Panc1 (cell line): ENCODE results near the gene TUBA1C. TPM values are rescaled to one million over a fixed set of nuclear protein-coding genes. Genes with fewer than 3 reads are reported as not detected.

Experiments used
- ATAC-seq: fragments of 200-7000 bp; cut with Tn5 transposase; 2 replicates; pipeline ENCODE4 v1.9.1; 2020; ENCODE audit warnings: mild to moderate bottlenecking, moderate library complexity
- BruUV-seq: library from RNA; stranded (reverse); fragments of 400-500 nt; replicated peaks from 2 replicates; lab custom pipeline; 2021; lab: Mats Ljungman, UMichigan
- CTCF ChIA-PET: fragments of 300-600 bp; sonication (Branson Sonifier 250); formaldehyde crosslinking; loops from one replicate; lab custom pipeline; 2022; ENCODE audit warnings: antibody characterized with exemption; lab: Charles Lee
- POLR2A ChIA-PET: fragments of 300-600 bp; sonication (Branson Sonifier 250); formaldehyde crosslinking; loops from one replicate; lab custom pipeline; 2022; ENCODE audit warnings: antibody characterized with exemption; lab: Charles Lee
- DNase-seq: peaks from one replicate; pipeline ENCODE4 v3.0.0-alpha.2; 2010; ENCODE audit warnings: low read depth, low spot score
- H3K27ac ChIP-seq: 2 replicates; pipeline ENCODE4 v1.5.1; 2011; ENCODE audit warnings: mild to moderate bottlenecking, low read length, inconsistent platforms
- H3K27me3 ChIP-seq: fragments of 200-500 bp; sonication (Bioruptor generic); 2 replicates; pipeline ENCODE4 v1.6.0; 2014; ENCODE audit warnings: low read length, inconsistent platforms; ENCODE audit not compliant: control insufficient read depth, insufficient read depth
- H3K36me3 ChIP-seq: fragments of 200-500 bp; sonication (Bioruptor generic); 2 replicates; pipeline ENCODE4 v1.5.1; 2014; ENCODE audit warnings: inconsistent platforms, mild to moderate bottlenecking, low read length, moderate library complexity; ENCODE audit not compliant: control insufficient read depth, insufficient read depth
- H3K4me1 ChIP-seq: 2 replicates; pipeline ENCODE4 v1.5.1; 2011; ENCODE audit warnings: inconsistent platforms, mild to moderate bottlenecking, low read length, moderate library complexity; ENCODE audit not compliant: control insufficient read depth, insufficient read depth
- H3K4me3 ChIP-seq, 2 experiments: 2 replicates each; pipeline ENCODE4 v1.5.1; 2011 to 2012; ENCODE audit warnings: low read depth in 2 of 2, low read length in 2 of 2, mild to moderate bottlenecking in 2 of 2, inconsistent platforms in 1 of 2, moderate library complexity in 1 of 2
- H3K9me3 ChIP-seq: fragments of 200-500 bp; sonication (Bioruptor generic); 2 replicates; pipeline ENCODE4 v1.5.1; 2014; ENCODE audit warnings: low read depth, mild to moderate bottlenecking, inconsistent platforms, low read length, moderate library complexity; ENCODE audit not compliant: control insufficient read depth, insufficient read depth
- CTCF ChIP-seq: fragments of 450-650 bp; IDR thresholded peaks from 2 replicates; pipeline ENCODE4 v1.5.1; 2017; ENCODE audit warnings: mild to moderate bottlenecking
- POLR2AphosphoS5 ChIP-seq: IDR thresholded peaks from 2 replicates; pipeline ENCODE4 v1.6.1; 2012; ENCODE audit warnings: mild to moderate bottlenecking, low read depth, low read length, moderate library complexity
- REST ChIP-seq, 2 experiments: IDR thresholded peaks; 2 replicates each; pipeline ENCODE4 v1.6.1; 2011 to 2012; ENCODE audit warnings: low read depth in 2 of 2, control low read depth in 1 of 2, low read length in 1 of 2, mild to moderate bottlenecking in 1 of 2, moderate library complexity in 1 of 2; ENCODE audit not compliant: insufficient read depth in 1 of 2
- SIN3A ChIP-seq: IDR thresholded peaks from 2 replicates; pipeline ENCODE4 v1.6.1; 2012; ENCODE audit warnings: low read depth, mild to moderate bottlenecking, low read length, moderate library complexity, borderline replicate concordance; ENCODE audit not compliant: insufficient read depth
- TCF7L2 ChIP-seq: IDR thresholded peaks from 2 replicates; pipeline ENCODE4 v1.6.1; 2011; ENCODE audit warnings: mild to moderate bottlenecking, low read depth, low read length, inconsistent platforms
- in situ Hi-C: cut with HindIII; loops from 2 replicates; pipeline ENCODE4 v1.10.0; 2016; ENCODE audit warnings: low sequenced_read_pairs, low pct_unique_long_range_greater_than_20kb
- intact Hi-C: fragments of 100-400 bp; cut with micrococcal nuclease; formaldehyde crosslinking; loops from one replicate; pipeline ENCODE4 v1.10.0; 2022; ENCODE audit not compliant: unreplicated experiment
- total RNA-seq: library from RNA; stranded (reverse); gene quantifications from one replicate; pipeline ENCODE4 v1.2.1, GENCODE V29; 2021; ENCODE audit not compliant: unreplicated experiment

The TUBA1C gene
- total RNA-seq, 1 experiment from 2014 or later: 524 TPM

DNA sequence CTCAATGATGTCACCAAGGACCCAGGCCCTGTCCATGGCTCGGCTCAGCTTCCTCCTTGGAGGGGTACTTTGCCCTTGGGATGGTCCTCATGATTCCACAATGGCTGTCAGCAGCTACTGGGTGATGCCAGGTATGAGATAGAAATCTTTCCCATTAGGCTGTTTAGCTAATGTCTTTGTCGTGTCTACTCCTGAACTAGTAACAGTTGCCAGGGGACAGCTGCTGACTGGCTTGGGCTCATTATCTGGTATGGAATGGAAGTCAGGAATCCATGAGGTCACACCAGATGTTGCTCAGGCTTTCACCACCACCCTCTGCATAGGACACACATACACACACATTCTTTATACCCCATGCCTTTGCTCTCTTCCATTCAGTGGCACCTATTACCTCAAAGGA is 39.3 kb downstream of the TUBA1C start:
- no peaks in the 10 kb centered on the region for H3K9me3 ChIP-seq
- in situ Hi-C loops: no loop called here
- ATAC-seq: no peak
- no TSS peak for BruUV-seq
- TF ChIP-seq TCF7L2 (no peak), SIN3A (no peak), CTCF (no peak), POLR2AphosphoS5 (no peak), REST (IDR thresholded peaks at IDR 0.05; ENCODE audit: insufficient read depth in 1 of 2, low read depth in 2 of 2, low read length in 1 of 2) (no peak)
- intact Hi-C loops: no loop called here
- ChIA-PET CTCF (interaction anchor here (0.5 kb wide), 1 partner anchor 8 kb away, joined by 3 read pairs; no protein-coding TSS in a partner anchor), POLR2A (interaction anchor here (0.8 kb wide), 1 partner anchor 38 kb away, joined by 6 read pairs; no protein-coding TSS in a partner anchor)
- H3K4me1 ChIP-seq: no peaks in the 10 kb centered on the region
- no peak overlapping the region for H3K27ac ChIP-seq
- DNase-seq: no peak
- no peak overlapping the region for H3K4me3 ChIP-seq
- no peaks in the 10 kb centered on the region for H3K27me3 ChIP-seq
- no peaks in the 10 kb centered on the region for H3K36me3 ChIP-seq

- H3K4me1 ChIP-seq: no peaks in the 10 kb centered on the region
- no peak overlapping the region for H3K27ac ChIP-seq
- TF ChIP-seq SIN3A: no peak
- TF ChIP-seq POLR2AphosphoS5: no peak
- no peak for TF ChIP-seq REST (IDR thresholded peaks at IDR 0.05; ENCODE audit: insufficient read depth in 1 of 2, low read depth in 2 of 2, low read length in 1 of 2)
- TF ChIP-seq TCF7L2: no peak
- DNase-seq (no peak), ATAC-seq (no peak)
- H3K4me3 ChIP-seq: no peak overlapping the region
- H3K9me3 ChIP-seq: no peaks in the 10 kb centered on the region
- H3K27me3 ChIP-seq: no peaks in the 10 kb centered on the region
- ChIA-PET CTCF (no interaction called here), POLR2A (no interaction called here)
- BruUV-seq: no TSS peak
- no peaks in the 10 kb centered on the region for H3K36me3 ChIP-seq
- in situ Hi-C loops: no loop called here
- intact Hi-C loops: no loop called here
These were observed 41.1 kb downstream of the TUBA1C start for GRCh38 chr12:49305762-49306510.
